GM12878 (cell line): ENCODE measurements around the gene ADAMTSL3. TPM values are rescaled to one million over a fixed set of nuclear protein-coding genes. Genes with fewer than 3 reads are reported as not detected.

Source experiments
- ASH2L ChIP-seq: fragments of 300-600, 200-600 bp; sonication (generic); IDR thresholded peaks from 2 replicates; pipeline ENCODE4 v1.6.1; 2017; ENCODE audit warnings: low read depth, mild to moderate bottlenecking, borderline replicate concordance
- ATF3 ChIP-seq: IDR thresholded peaks from 2 replicates; pipeline ENCODE4 v1.6.1; 2011; ENCODE audit warnings: low read depth, mild to moderate bottlenecking, low read length, moderate library complexity, borderline replicate concordance; ENCODE audit errors: extremely low read depth
- CEBPB ChIP-seq, 2 experiments: fragments of 150-350 bp in 1 of 2; IDR thresholded peaks; 2 replicates each; pipeline ENCODE4 v1.6.1; 2012 to 2014; ENCODE audit warnings: low read depth in 2 of 2, low read length in 2 of 2, borderline replicate concordance in 1 of 2, inconsistent platforms in 1 of 2
- HDGF ChIP-seq: fragments of 450-650 bp; IDR thresholded peaks from 2 replicates; pipeline ENCODE4 v1.6.1; 2016; ENCODE audit warnings: antibody characterized with exemption
- IRF5 ChIP-seq: fragments of 450-650 bp; IDR thresholded peaks from 2 replicates; pipeline ENCODE4 v1.6.1; 2017; ENCODE audit warnings: borderline replicate concordance
- JUNB ChIP-seq: IDR thresholded peaks from 2 replicates; pipeline ENCODE4 v1.6.1; 2016; ENCODE audit warnings: antibody characterized with exemption, mild to moderate bottlenecking
- MXI1 ChIP-seq: fragments of 150-350 bp; IDR thresholded peaks from 2 replicates; pipeline ENCODE4 v1.6.1; 2011; ENCODE audit warnings: low read depth, mild to moderate bottlenecking, inconsistent platforms, low read length, improper control_type of control experiment
- NR2C1 ChIP-seq: fragments of 450-650 bp; IDR thresholded peaks from 2 replicates; pipeline ENCODE4 v1.6.1; 2017; ENCODE audit warnings: antibody characterized with exemption, mild to moderate bottlenecking, moderate library complexity
- NR2C2 ChIP-seq: IDR thresholded peaks from 2 replicates; pipeline ENCODE4 v1.6.1; 2011; ENCODE audit warnings: borderline replicate concordance, low read depth; ENCODE audit not compliant: control insufficient read depth, insufficient read length
- POLR2AphosphoS2 ChIP-seq: IDR thresholded peaks from 2 replicates; pipeline ENCODE4 v1.6.1; 2011; ENCODE audit warnings: low read depth, mild to moderate bottlenecking, low read length, improper control_type of control experiment, moderate library complexity
- POU2F2 ChIP-seq: IDR thresholded peaks from 3 replicates; pipeline ENCODE4 v1.6.1; 2011; ENCODE audit warnings: low read depth, mild to moderate bottlenecking, low read length, borderline replicate concordance
- RELB ChIP-seq: fragments of 450-650 bp; IDR thresholded peaks from 2 replicates; pipeline ENCODE4 v1.6.1; 2017; ENCODE audit warnings: low read depth, mild to moderate bottlenecking, moderate library complexity
- REST ChIP-seq: IDR thresholded peaks from 2 replicates; pipeline ENCODE4 v1.6.1; 2012; ENCODE audit warnings: mild to moderate bottlenecking, low read depth, low read length
- SPI1 ChIP-seq: IDR thresholded peaks from 2 replicates; pipeline ENCODE4 v1.6.1; 2011; ENCODE audit warnings: low read depth, mild to moderate bottlenecking, low read length, moderate library complexity, borderline replicate concordance; ENCODE audit not compliant: insufficient read depth
- USF2 ChIP-seq: IDR thresholded peaks from 2 replicates; pipeline ENCODE4 v1.6.1; 2011; ENCODE audit warnings: low read depth, low read length, improper control_type of control experiment, borderline replicate concordance
- ZNF592 ChIP-seq: fragments of 450-650 bp; IDR thresholded peaks from 2 replicates; pipeline ENCODE4 v1.6.1; 2017; ENCODE audit warnings: mild to moderate bottlenecking, moderate library complexity
- polyA plus RNA-seq, 11 experiments: library from polyadenylated mRNA; depleted of rRNA in 4 of 11; unstranded in 6 of 11; stranded (reverse) in 5 of 11; fragments of >200 nt; fragmentation: Nextera tagmentation in 4 of 11; fragmentation: Illumina TruSeq in 1 of 11; extraction: Ambion mirVana in 4 of 11; extraction: Trizol in 1 of 11; gene quantifications; 1 replicate in 1 of 11; 2 replicates in 10 of 11; pipeline versions ENCODE4 v1.2.1 to v1.2.3, GENCODE V29; 2011 to 2016; ENCODE audit warnings: inconsistent platforms in 2 of 11, missing spikeins in 2 of 11, low read depth in 1 of 11
- total RNA-seq, 4 experiments: library from RNA; depleted of rRNA in 3 of 4; stranded (reverse); fragments of >200 nt in 3 of 4; fragmentation: Illumina TruSeq in 1 of 4; extraction: Trizol in 1 of 4; gene quantifications; 2 replicates each; pipeline versions ENCODE4 v1.2.1 to v1.2.3, GENCODE V29; 2013 to 2021

The ADAMTSL3 gene
- total and polyA plus RNA-seq, 10 of the 15 experiments (the other 5 are each of a cell fraction or from before 2014, with no cell fraction given) = 0.01 to 0.28 (median 0.13) TPM

GRCh38 chr15:83955806-83956265, 301.9 kb downstream of the ADAMTSL3 start (continued):
- TF ChIP-seq CEBPB (IDR thresholded peaks at IDR 0.05; ENCODE audit: borderline replicate concordance in 1 of 2, low read depth in 2 of 2, low read length in 2 of 2) (no peak), NR2C2 (no peak), IRF5 (no peak), JUNB (no peak), ZNF592 (no peak), REST (no peak), MXI1 (no peak), NR2C1 (no peak), USF2 (no peak), POU2F2 (0 out of 3 replicates have a peak, but pooled peaks have one; percentile 51), POLR2AphosphoS2 (no peak), SPI1 (peak; percentile 99), RELB (peak; percentile 83), ATF3 (no peak), ASH2L (no peak), HDGF (peak; percentile 82; the same call in 1 of the 2 replicates)
